Hematopoietic multipotent progenitor cell treated with erythropoietin and hydrocortisone succinate and interleukin-3 and kit ligand, for 17 days (in vitro differentiated cells): ENCODE results near the gene DOK3.
"Not testable (repeated sequence)": the region's sequence is repeated elsewhere in the genome, so short reads cannot be mapped to it uniquely, and the experiment has no call there.

Experiments
- DNase-seq: peaks from one replicate; pipeline ENCODE4 v3.0.0-alpha.2; 2015; ENCODE audit warnings: low spot score

Gene DOK3

DNA sequence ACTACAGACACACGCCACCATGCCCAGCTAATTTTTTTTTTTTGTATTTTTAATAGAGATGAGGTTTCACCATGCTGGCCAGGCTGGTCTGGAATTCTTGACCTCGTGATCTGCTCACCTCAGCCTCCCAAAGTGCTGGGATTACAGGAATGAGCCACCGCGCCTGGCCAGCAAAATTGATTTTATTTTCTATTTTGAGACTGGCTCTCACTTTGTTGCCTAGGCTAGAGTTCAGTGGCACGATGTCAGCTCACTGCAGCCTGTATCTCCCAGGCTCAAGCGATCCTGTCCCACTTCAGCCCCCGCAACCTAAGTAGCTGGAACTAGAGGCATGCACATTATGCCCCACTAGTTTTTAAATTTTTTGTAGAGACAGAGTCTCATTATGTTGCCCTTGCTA lies 24.8 kb upstream of the DOK3 start:
- DNase-seq: not testable (repeated sequence)

DNA sequence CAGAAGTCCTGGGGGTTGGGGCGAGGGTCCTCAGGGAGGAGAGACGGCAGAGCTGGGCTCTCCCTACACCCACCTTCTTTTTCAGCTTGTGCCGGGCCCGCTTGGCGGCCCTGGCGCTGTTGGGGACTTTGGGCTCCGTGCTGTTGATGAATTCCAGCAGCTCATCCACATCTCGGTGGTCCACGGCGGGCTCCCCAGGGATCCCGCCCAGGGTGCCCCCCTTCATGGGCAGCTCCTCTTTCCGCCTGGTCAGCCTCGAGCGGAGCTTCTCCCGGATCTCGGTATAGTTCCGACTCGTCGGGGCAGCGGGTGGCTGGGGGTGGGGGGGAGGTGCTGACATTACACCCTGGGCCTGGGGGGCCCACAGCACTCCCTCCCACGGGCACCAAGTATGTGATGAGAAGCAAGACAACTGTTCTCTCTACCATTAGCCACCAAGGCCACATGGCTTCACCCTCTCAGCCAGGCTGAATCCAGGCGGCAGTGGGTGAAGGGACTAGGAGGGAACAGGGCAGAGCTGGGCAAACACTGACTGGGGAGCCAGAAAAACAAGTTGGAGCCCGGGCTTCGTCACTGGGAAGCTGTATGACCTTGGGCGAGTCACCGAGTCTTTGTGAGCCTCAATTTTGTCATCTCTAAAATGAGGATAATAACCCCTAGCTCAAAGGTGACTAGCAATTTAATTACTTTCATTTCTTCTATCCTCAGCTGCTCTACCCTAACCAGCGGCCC lies 21.7 kb upstream of the DOK3 start:
- DNase-seq: no peak

DNA sequence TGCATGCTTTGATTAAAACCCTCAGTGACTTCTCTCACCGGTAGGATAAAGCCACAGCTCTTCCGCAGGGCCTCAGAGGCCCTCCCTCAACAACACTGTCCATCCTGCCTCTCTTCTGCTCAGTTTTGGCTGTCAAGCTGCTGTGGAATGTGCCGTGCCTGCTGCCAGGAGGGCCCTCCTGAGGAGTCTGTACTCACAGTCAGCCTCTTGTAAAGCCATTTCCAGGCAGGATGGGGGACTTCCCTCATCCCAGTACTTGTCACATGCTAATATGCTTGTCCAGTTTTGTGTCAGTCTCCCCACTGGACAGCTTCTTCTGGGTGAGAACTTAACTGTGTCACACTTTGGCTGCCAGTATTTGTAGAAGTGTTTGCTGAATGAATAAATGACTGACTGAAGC lies 21.0 kb upstream of the DOK3 start:
- no peak for DNase-seq

- DNase-seq: peak; percentile 13
These were observed 19.9 kb upstream of the DOK3 start for GRCh38 chr5:177529247-177530203.

DNA sequence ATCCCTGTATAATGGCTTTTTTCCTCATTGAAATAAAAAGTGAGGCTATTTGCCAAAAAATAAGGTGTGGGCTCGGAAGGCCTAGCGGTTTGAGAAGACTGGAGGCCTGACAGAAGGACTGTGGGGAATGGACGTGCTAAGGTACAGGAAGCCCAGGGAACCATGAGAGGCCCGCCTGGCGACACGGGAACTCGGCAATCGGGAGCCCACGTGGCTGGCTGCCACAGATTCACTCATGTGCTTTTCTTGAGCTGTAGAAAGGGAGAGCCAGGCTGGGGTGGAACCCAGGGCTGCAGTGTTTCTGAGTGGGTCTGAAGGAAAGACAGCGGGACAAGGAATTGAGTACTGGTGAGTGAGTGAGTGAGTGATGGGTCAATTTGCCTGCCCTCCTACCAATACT lies 19.0 kb upstream of the DOK3 start:
- DNase-seq: no peak

- no peak for DNase-seq
These were observed 18.0 kb upstream of the DOK3 start for GRCh38 chr5:177527595-177527994.

- no peak for DNase-seq
These were observed 17.2 kb upstream of the DOK3 start for GRCh38 chr5:177526791-177527190.

DNA sequence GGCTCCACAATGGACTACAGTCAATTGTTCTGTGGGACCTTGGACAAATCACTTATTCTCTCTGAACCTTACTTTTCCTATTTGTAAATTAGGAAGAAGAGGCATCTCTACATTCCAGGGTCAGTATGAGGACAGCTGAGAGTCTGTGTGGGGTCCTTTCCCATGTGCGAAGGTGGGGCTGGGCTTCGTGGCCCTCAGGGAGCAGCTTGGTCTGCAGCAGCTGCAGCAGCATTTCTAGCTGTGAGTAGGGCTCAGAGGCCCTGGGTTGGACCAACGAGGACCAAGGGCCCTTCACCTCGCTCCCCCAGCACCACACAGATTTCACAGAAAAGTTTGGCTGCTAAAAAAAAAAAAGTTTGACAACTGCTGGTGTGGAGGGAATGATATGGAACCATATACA lies 16.6 kb upstream of the DOK3 start:
- DNase-seq: no peak

GRCh38 chr5:177524941-177525655 lies 15.5 kb upstream of the DOK3 start:
- DNase-seq: no peak

DNA sequence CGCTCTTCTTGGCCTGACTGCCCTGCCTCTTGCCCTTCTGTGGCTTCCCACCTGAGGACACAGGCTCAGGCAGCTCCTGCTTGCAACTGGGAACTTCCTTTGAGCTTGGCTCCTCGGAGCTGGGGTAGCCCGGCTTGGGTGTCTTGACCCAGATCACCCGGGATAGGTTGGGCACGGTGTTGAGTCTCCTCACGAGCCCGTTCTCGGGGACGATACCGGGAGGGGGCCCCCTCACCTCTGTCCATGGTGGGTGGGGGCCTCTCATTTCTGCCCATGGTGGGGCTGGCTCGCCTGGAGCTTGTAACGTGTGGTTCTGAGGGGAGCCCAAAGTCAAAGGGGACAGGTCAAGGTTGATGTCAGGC lies 14.9 kb upstream of the DOK3 start:
- no peak for DNase-seq

DNA sequence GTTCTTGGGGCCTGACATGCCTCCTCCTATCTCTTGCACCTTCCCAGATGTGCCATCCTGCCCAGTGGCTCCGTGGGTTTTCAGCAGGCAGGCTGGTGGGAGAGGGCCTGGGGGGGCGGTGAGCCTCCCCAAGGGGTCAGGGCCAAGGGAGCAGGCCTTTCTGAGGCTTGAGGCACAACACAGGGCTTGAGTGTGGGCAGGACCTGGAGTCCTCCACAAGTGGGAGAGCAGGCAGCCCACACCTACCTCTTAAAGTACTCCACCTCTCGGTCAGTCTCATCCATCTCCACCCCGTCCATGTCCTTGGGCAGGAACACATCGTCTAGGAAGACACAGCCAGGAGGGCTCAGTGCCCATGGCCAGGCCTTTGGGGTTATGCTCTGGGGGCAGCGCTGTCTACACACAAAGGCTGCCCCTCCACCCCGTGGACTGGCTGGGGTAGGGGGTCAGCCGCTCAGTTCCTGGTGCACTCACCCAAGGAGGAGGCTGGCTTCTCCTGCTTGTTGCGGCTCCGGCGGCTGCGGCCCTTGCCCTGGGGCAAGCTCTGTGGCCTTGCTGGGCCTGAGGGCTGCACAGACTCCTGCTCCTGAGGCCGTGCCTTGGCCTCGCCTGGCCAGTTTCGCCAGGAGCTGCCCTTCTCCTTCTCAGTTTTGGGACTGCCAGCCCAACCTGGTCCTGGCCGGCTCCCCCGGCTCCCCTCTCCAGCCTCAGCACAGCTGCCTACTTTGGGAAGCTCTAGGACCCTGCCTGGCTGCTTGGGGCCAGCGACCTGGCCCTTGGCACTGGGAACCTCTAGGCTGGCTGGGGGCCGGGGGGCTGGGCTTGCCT lies 14.3 kb upstream of the DOK3 start:
- no peak for DNase-seq

GRCh38 chr5:177520916-177521513 lies 11.4 kb upstream of the DOK3 start:
- DNase-seq: no peak

DNA sequence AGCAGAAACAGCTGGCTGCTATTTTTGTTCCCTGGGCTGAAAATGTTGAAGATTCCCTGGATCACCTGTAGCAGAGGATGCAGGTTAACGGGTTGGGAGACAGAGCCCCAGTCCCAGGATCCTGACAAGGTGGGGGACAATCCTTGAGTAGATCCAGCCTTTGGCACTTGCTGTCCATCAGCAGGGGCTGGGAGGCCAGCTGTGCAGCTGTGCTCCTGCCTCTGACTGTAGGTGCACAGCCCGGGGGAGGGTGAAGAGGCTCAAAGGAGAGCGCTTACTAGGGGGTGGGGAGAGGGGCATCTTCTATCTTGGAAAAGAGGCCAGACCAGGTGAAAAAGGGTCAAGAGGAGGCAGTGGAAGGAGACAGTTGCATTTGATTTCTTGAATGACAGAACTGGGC lies 10.6 kb upstream of the DOK3 start:
- no peak for DNase-seq

- DNase-seq: no peak
These were observed 10.0 kb upstream of the DOK3 start for GRCh38 chr5:177519463-177520235.

- DNase-seq: peak; percentile 98
These were observed 7.3 kb upstream of the DOK3 start, which contains the start of gene DDX41 for GRCh38 chr5:177516601-177517568. DDX41 (minus strand) TSS chr5:177516961; CDS start chr5:177516945, 16 bp downstream.

- no peak for DNase-seq
These were observed 6.0 kb upstream of the DOK3 start for GRCh38 chr5:177515580-177515979.

- DNase-seq: no peak
These were observed 4.9 kb upstream of the DOK3 start for GRCh38 chr5:177514541-177514940.

GRCh38 chr5:177513500-177513899 lies 3.9 kb upstream of the DOK3 start:
- no peak for DNase-seq

DNA sequence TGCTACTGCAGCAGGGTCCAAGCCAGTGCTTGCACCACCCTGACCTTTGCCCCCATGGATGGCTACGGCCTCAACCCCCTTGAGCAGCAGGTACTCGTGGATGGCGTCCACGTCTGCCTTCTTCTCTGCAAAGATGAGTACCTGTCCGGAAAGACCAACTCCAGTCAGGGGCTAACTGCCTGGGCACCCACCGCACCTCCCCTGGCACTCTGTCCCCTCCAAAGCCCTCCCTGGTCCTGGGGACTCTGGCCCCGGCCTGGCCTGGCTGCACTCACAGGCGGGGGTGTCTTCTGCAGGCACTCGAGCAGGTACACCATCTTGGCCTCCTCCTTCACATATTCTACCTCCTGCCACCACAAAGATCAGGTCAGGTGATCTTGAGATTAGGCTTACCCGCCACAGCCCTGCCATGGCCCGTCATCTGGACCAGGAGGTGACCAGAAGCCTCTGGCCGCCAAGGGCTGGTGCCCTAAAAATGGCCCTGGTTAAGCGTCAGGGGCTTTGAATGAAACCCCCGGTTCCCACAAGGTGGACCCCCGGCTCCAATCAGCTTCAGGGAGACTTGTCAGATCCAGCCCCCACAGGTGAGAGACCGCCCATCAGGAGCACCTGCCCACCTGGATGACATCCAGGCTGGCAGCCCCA lies 3.2 kb upstream of the DOK3 start:
- DNase-seq: no peak
